ENCODE data around the gene KASH5. TPM values are rescaled to one million over a fixed set of nuclear protein-coding genes. Genes with fewer than 3 reads are reported as not detected.

The KASH5 gene
- total and polyA plus RNA-seq, 2 of the 8 experiments (the other 6 are each of a cell fraction or from before 2014, with no cell fraction given), result 0.05 to 0.19 TPM

DNA sequence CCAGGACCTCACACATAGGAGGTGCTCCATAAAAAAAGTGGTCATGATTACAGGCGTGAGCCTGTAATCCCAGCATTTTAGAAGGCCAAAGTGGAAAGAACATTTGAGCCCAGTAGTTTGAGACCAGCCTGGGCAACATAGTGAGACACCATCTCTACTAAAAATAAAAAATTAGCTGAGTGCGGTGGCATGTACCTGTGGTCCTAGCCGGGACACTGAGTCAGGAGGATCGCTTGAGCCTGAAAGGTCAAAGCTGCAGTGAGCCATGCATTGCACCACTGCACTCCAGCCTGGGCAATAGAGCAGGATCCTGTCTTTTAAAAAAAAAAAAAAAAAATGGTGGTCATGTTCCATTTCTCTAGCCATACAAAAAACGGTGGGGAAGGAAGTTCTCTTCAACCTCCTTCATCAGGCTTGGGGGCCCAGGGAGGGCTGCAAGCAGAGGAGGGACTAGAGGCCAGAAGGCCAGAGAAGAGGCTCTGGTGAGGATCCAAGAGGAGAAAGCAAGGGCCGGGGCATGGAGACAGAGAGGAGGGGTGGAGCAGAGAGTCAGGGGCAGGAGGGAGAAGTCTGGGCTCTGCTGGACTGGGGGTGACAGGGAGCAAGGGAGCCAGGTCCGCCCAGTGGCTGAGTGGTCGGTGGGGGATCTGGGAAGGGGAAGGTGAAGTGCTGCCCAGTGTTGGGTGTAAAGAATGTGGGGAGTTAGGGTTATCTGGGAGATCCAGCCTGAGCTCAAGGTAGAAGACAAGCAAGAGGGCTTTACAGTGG, 8.9 kb downstream of the KASH5 start:
- Histone ChIP-seq H3K27ac (ENCODE audit: low read depth, low read length) (no peak overlapping the region), H3K79me1 (ENCODE audit: low read depth, low read length) (no peaks in the 10 kb centered on the region), H3K9ac (replicated peaks in 1 of 4; ENCODE audit: extremely low read depth in 1 of 4, low read depth in 3 of 4, low read length in 3 of 4) (no peak overlapping the region), H3K4me1 (replicated peaks in 1 of 4; ENCODE audit: control insufficient read depth in 3 of 4, insufficient read depth in 4 of 4, low read length in 3 of 4) (peaks cover 0 to 16% (median 8%) of the 10 kb centered on the region in 4 experiments; a peak in 3 of 7 replicates), H3K4ac (replicated peaks; ENCODE audit: insufficient read length, low read depth, low read length) (no peak overlapping the region), H3K56ac (replicated peaks; ENCODE audit: insufficient read length, low read depth, low read length) (no peak overlapping the region), H2AFZ (ENCODE audit: low read length) (no peak overlapping the region), H3K4me3 (ENCODE audit: extremely low read depth in 1 of 4, insufficient read depth in 2 of 4, low read depth in 3 of 4, low read length in 4 of 4) (no peak overlapping the region), H3K14ac (ENCODE audit: insufficient read length) (no peak overlapping the region), H2BK20ac (ENCODE audit: low read length) (peak overlapping the region; percentile 34; the same call in 1 of the 2 replicates), H2BK120ac (replicated peaks; ENCODE audit: low read depth, low read length) (no peak overlapping the region), H3K23ac (ENCODE audit: insufficient read length) (no peak overlapping the region), H3K18ac (ENCODE audit: extremely low read depth, low read length) (no peak overlapping the region), H2BK5ac (ENCODE audit: low read depth, low read length) (no peak overlapping the region), H3K79me2 (ENCODE audit: control insufficient read depth in 1 of 2, insufficient read depth in 2 of 2, low read length in 2 of 2) (no peaks in the 10 kb centered on the region), H3K36me3 (ENCODE audit: control insufficient read depth in 2 of 4, insufficient read depth in 4 of 4, low read length in 3 of 4) (no peaks in the 10 kb centered on the region), H4K20me1 (replicated peaks in 1 of 2; ENCODE audit: control insufficient read depth in 1 of 2, insufficient read depth in 2 of 2, low read length in 2 of 2) (no peaks in the 10 kb centered on the region), H2BK15ac (ENCODE audit: low read length) (no peak overlapping the region), H3K23me2 (ENCODE audit: low read depth, low read length) (no peaks in the 10 kb centered on the region), H2BK12ac (ENCODE audit: low read depth, low read length) (no peak overlapping the region), H2AK5ac (ENCODE audit: low read depth, low read length) (no peak overlapping the region), H4K5ac (ENCODE audit: insufficient read length, low read depth, low read length) (no peak overlapping the region), H3K9me3 (ENCODE audit: insufficient read depth in 2 of 2, low read depth in 1 of 2, low read length in 1 of 2) (no peaks in the 10 kb centered on the region), H4K91ac (replicated peaks; ENCODE audit: insufficient read length, low read length) (no peak overlapping the region), H3K4me2 (ENCODE audit: insufficient read depth in 1 of 2, low read depth in 2 of 2, low read length in 2 of 2) (no peak overlapping the region), H4K8ac (ENCODE audit: extremely low read depth, insufficient read depth, low read length) (no peak overlapping the region), H3K27me3 (replicated peaks in 1 of 4; ENCODE audit: control insufficient read depth in 3 of 4, extremely low read depth in 1 of 4, insufficient read depth in 3 of 4, low read length in 3 of 4) (no peaks in the 10 kb centered on the region)
- CTCF ChIA-PET (ENCODE audit: partially characterized antibody), result interaction anchor here (0.9 to 10.4 kb wide), 5 partner anchors 18 to 43 kb away, joined by 3 to 291 read pairs (median 4); no protein-coding TSS in a partner anchor
- 82% methylated on average over 8 of the region's 8 CpGs; no CpG with 5 or more reads in 1 of the 2 experiments for WGBS, 2 experiments (ENCODE audit: extremely low coverage in 1 of 2, insufficient coverage in 1 of 2, insufficient read length in 1 of 2, insufficient replicate concordance in 2 of 2, low coverage in 1 of 2, low lambda C conversion rate in 2 of 2, missing lambda C conversion rate in 1 of 2)
- no peak for DNase-seq (ENCODE audit: low read depth in 1 of 2, low spot score in 2 of 2)
- TF ChIP-seq GABPA (IDR thresholded peaks at IDR 0.05; ENCODE audit: borderline replicate concordance, insufficient read depth, low read length) (no peak), ASH2L (IDR thresholded peaks at IDR 0.05; ENCODE audit: low read length) (no peak), SUZ12 (IDR thresholded peaks at IDR 0.05; ENCODE audit: low read length) (no peak), KDM1A (IDR thresholded peaks at IDR 0.05; ENCODE audit: borderline replicate concordance, low read length) (no peak), EP300 (IDR thresholded peaks at IDR 0.05; ENCODE audit: borderline replicate concordance in 1 of 2, low read depth in 2 of 2, low read length in 2 of 2) (no peak), HDAC6 (IDR thresholded peaks at IDR 0.05; ENCODE audit: low read depth, low read length) (no peak), POU5F1 (IDR thresholded peaks at IDR 0.05; ENCODE audit: low read depth, low read length) (no peak)
- TF ChIP-seq, protein P1, sequence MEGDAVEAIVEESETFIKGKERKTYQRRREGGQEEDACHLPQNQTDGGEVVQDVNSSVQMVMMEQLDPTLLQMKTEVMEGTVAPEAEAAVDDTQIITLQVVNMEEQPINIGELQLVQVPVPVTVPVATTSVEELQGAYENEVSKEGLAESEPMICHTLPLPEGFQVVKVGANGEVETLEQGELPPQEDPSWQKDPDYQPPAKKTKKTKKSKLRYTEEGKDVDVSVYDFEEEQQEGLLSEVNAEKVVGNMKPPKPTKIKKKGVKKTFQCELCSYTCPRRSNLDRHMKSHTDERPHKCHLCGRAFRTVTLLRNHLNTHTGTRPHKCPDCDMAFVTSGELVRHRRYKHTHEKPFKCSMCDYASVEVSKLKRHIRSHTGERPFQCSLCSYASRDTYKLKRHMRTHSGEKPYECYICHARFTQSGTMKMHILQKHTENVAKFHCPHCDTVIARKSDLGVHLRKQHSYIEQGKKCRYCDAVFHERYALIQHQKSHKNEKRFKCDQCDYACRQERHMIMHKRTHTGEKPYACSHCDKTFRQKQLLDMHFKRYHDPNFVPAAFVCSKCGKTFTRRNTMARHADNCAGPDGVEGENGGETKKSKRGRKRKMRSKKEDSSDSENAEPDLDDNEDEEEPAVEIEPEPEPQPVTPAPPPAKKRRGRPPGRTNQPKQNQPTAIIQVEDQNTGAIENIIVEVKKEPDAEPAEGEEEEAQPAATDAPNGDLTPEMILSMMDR (IDR thresholded peaks at IDR 0.05; ENCODE audit: control extremely low read depth in 1 of 3, insufficient read depth in 1 of 3, low read depth in 1 of 3, low read length in 3 of 3), result no peak
- no peak for FAIRE-seq
- POLR2A ChIA-PET (ENCODE audit: partially characterized antibody), result interaction anchor here (1.2 to 2.0 kb wide), 4 partner anchors 20 to 95 kb away, joined by 4 to 6 read pairs (median 4); partner anchors contain the start of gene PIH1D1
